Stimulated activated CD8-positive, alpha-beta memory T cell treated with anti-CD3 and anti-CD28 coated beads, Interleukin-7, amount 100 ng/mL, for 24 hours (primary cell): Measurements from ENCODE around the gene CDCA4.

ENCODE experiments used
- DNase-seq: peaks from one replicate; pipeline ENCODE4 v3.0.0-alpha.2; 2020; ENCODE audit warnings: low read depth

Gene CDCA4

GRCh38 chr14:104975481-104976197 lies 45.2 kb downstream of the CDCA4 start:
- no peak for DNase-seq

- no peak for DNase-seq
Observed at GRCh38 chr14:104974665-104975390, 46.1 kb downstream of the CDCA4 start.

- DNase-seq = no peak
Observed at GRCh38 chr14:104974146-104974541, 46.7 kb downstream of the CDCA4 start.

GRCh38 chr14:104973385-104974145 lies 47.3 kb downstream of the CDCA4 start:
- DNase-seq = no peak

GRCh38 chr14:104973135-104973384 lies 47.8 kb downstream of the CDCA4 start:
- no peak for DNase-seq

- no peak for DNase-seq
Observed at GRCh38 chr14:104972301-104973134, 48.4 kb downstream of the CDCA4 start.

DNA sequence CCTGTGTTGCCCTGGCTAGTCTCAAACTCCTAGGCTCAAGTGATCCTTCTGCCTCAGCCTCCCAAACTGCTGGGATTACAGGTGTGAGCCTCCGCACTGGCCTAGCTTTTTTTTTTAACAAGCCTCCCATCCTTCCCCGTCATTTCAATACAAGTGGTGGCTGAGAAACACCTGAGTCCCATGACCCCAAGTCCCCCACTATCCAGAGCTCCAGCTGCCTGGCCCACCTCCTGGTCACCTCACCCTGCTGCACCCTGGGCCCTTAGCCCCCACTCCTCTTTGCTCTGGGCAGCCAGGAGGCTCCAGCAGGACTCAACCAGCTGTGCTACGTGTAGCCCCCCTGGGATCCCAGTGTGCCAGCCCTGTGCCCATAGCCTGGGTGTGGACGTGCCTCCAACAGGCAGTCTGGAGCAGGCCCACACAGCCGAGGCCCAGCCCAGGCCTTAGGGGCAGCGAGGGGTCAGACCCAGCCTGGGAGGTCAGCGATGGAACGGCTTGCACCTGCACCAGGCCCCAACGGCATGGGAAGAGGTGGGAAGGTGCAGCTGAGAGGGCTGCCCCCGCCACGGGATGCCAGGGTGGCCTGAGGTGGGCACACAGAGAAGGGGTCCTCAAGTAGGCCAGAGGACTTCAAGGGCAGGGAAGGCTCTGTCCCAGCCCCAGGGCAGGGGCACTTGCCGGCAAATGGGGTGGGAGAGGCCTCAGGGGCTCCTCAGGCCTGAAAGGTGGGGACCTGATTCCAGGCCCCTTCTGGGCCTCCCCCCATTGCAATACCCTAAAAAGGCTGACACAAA lies 49.2 kb downstream of the CDCA4 start:
- no peak for DNase-seq

GRCh38 chr14:104970231-104971068 lies 50.4 kb downstream of the CDCA4 start:
- no peak for DNase-seq

GRCh38 chr14:104969741-104970230 lies 51.1 kb downstream of the CDCA4 start:
- DNase-seq = no peak

GRCh38 chr14:104968541-104969401 lies 52.1 kb downstream of the CDCA4 start:
- no peak for DNase-seq

DNA sequence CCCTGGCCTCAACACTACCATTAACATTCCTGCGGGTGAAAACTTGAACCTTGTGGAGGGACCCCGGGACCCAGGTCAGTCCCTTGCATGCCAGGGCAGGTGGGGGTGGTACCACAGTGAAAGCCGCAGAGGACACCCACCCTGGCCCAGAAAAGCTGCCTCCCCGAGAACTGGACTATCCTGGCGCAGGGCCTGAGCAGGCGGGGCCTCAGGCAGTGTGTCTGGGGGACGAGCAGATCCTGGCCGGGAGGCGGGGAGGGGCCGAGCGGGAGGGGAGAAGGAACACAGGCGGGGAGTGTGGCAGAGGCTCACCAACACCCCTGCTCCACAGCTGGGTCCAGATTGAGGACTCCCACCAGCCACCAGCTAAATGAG lies 52.7 kb downstream of the CDCA4 start:
- DNase-seq = no peak

DNA sequence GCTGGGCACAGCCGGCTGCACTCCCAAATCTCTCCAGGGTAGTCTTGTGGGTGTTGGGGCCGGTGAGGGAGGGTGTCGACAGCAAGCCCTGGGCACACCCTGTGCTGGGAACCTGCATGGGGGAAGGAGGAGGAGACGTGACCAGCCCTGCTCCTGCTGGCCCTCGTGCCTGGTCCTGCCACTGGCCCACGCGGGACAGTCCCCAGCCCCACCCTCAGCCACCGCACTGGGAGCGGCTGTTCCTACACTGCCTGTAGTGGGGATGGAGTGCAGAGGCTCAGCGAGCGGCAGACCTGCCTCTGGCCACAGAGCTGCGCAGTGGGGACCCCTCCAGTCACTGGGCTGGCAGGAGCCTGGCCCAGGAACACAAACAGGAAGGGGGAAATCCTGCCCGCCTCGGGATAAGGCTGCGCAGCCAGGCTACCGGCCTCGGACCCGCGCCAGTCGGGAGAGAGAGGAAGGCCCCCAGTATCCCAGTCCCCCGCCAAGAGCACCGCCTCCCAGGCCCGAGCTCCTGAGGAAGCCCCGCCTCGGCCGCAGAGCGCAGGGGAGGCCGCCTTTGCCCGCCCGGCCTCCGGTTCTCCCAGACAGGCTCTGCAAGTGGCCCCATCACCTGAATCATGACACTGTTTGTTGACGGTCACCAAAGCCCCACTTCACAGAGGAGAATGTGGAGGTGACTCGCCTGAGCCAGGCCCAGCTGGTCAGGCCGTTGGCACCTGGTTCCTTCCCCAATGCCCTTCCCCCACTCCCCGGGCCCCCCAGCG lies 53.3 kb downstream of the CDCA4 start:
- no peak for DNase-seq

DNA sequence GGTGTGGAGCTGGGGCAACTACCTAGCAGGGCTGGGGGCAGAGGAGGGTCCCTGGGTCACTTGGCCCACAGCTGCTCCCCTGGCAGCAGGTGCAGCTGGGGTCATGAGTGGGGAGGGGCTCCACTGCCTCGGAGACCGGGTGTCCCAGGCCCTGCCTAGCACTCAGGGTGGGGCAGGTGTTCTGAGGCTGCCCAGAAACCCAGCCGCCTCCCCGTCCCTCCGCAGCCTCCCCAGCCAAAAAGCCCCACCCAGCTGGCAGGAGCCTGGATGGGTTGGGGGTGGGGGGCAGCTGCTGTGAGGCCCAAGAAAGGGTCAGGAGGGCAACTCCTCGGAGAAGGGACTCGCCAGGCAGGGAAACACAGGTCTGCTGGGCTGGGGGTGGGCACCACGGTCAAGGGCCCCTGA lies 53.9 kb downstream of the CDCA4 start:
- DNase-seq = no peak

GRCh38 chr14:104966261-104966865 lies 54.5 kb downstream of the CDCA4 start:
- DNase-seq = no peak

GRCh38 chr14:104965561-104966231 lies 55.2 kb downstream of the CDCA4 start:
- DNase-seq = no peak

DNA sequence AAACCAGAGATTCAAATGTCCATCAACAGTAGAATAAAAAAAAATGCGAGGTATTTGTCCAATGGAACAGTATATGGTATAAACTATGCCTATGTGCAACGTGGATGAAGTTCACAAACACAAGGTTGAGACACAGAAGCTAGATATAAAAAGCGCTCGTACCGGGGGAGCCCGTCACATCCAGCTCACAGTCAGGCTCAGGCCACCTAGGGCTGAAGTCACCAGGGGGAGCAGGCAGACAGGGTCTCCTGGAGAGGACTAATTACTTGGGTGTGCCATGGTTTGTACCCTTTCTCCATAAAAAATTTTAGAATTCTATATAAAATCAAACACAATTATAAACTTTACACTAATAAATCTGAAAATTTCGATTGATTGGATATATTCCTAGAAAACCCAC lies 56.3 kb downstream of the CDCA4 start:
- DNase-seq = no peak
